ENCODE results near the gene PDLIM3.

PDLIM3 gene

GRCh38 chr4:185576962-185577950 is 41.9 kb upstream of the PDLIM3 start:
- TF ChIP-seq CTCF (IDR thresholded peaks at IDR 0.05; ENCODE audit: low read depth, low read length), result no peak
- DNase-seq (ENCODE audit: low read depth in 2 of 2), result no peak
- H3K4me3 ChIP-seq (replicated peaks in 1 of 2; ENCODE audit: low read depth in 2 of 2, low read length in 2 of 2), result no peak overlapping the region

DNA sequence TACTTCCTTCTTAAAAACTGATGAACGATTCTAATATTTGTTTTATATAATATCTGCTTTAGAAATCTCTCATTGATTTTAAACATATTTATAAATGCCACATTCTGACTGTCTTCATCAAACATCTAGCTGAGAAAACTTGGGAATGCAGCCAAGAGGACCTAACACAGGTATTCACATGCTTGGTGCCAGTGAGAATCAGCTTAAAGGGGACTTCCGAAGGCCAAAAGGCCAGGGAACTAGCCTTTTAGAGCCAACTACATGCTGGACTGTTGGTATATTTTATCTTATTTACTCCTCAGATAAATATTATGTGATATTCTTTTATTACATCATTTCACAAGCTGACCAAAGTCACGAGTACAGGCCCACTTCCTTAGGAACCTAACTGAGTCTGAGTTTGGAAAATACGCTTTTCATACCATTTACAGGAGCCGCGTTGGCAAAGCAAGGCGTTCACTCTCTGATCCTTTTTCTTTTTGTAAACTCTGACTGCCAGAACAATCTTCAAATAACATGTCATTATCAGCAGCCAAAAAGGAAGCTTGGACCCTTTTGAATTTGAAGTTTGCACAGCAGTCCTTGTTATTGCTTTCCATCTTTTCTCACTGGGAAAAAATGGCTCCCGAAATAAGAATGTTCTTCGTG is 41.1 kb upstream of the PDLIM3 start:
- TF ChIP-seq CTCF (IDR thresholded peaks at IDR 0.05; ENCODE audit: low read depth, low read length), result no peak
- H3K4me3 ChIP-seq (replicated peaks in 1 of 2; ENCODE audit: low read depth in 2 of 2, low read length in 2 of 2), result no peak overlapping the region
- no peak for DNase-seq (ENCODE audit: low read depth in 2 of 2)

DNA sequence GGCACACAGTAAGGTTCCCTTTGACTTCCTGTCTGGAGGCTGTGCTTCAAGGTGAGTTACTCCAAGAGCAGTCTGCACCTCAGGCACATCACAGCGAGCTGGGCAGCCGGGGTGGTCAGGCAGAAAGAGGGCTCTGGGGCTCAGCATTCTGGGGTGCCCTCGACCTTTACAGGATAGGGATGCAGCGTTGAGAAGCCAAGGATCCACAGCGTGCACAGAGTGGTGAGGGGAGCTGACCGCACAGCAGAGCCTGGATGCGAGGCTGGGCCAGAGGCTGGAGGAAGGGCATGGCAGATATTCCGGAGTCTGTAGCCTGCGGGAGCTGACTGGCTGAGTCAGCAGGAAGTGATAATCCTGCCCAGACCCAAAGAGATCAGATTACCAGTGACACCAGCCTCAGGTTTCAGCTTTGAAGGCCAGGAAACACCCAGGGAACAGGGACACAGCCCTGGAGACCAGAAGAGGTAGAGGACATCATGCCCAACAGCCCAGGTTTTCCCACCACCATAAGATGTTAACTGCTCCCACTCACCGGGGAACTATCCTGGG is 38.4 kb upstream of the PDLIM3 start:
- TF ChIP-seq CTCF (IDR thresholded peaks at IDR 0.05; ENCODE audit: low read depth, low read length), result no peak
- DNase-seq (ENCODE audit: low read depth in 2 of 2), result peak; percentile 82 to 84
- no peak overlapping the region for H3K4me3 ChIP-seq (replicated peaks in 1 of 2; ENCODE audit: low read depth in 2 of 2, low read length in 2 of 2)

- no peak overlapping the region for H3K4me3 ChIP-seq (replicated peaks in 1 of 2; ENCODE audit: low read depth in 2 of 2, low read length in 2 of 2)
- TF ChIP-seq CTCF (IDR thresholded peaks at IDR 0.05; ENCODE audit: low read depth, low read length), result no peak
- DNase-seq (ENCODE audit: low read depth in 2 of 2), result no peak
Measured at GRCh38 chr4:185570727-185571126, 35.4 kb upstream of the PDLIM3 start.

DNA sequence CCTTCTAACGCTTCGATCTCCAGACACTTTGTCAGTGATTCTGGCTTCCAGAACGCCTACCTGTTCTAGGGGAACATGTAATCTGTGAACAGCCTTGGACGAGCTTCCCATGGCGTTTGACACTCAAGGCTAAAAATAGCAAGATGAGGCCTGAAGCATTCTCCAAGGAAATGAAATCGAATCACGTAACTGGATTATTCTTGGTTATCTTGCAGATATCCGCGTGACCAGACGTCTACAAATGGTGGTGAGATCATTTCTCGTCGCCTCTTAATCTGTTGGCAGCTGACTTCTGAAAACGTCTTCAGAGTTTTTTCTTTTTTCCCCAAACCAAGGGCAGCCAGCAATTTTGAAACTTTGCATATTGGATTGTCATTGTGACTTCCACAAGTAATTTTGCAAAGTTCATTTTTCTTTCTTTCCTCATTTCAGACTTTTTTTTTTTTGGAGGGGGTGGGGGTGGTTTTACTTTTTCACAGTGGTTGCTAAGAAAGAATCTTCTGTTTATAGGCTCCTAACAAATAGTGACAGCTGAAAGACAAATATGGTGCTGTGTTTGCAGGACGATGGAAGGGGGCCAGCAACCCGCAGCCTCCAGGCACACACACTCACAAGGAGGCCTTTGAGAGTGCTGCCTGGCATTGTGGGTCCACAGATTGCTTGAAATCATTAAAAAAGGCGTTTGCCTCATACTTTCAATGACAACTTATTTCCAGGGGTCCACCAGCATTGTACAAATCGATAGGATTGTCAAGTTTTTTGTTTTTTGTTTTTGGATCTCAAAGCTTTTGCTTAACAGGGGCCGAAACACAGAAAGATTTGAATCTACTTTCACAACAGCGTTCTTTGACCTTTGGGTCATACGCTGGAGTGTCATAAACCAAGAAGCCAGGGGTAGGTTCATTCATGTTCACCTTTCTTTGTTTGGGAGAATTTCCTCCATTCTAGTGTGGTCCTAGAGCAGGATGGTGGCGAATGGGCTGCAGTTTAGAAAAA is 32.4 kb upstream of the PDLIM3 start:
- peak; percentile 86 to 97 for DNase-seq (ENCODE audit: low read depth in 2 of 2)
- no peak overlapping the region for H3K4me3 ChIP-seq (replicated peaks in 1 of 2; ENCODE audit: low read depth in 2 of 2, low read length in 2 of 2)
- TF ChIP-seq CTCF (IDR thresholded peaks at IDR 0.05; ENCODE audit: low read depth, low read length), result no peak

DNA sequence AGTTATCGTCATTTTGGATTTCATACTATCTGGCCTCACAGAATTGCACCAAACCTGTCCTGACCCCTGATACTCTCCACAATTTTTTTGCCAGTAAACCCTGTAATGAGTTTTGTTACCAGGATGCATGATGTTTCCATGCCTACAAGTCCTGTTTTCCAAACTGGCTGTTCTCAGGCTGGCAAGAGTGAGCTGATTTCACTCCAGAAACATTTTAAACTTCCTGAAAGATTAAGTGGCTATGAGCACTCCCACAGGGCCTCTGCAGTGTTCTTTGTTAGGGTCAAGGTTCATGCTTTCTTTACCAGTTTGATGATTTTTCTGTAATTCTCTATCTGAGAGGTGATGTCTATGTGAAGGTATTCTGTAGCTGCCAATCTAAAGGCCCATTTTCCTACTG is 31.7 kb upstream of the PDLIM3 start:
- DNase-seq (ENCODE audit: low read depth in 2 of 2), result peak; percentile 90 to 98
- H3K4me3 ChIP-seq (replicated peaks in 1 of 2; ENCODE audit: low read depth in 2 of 2, low read length in 2 of 2), result no peak overlapping the region
- TF ChIP-seq CTCF (IDR thresholded peaks at IDR 0.05; ENCODE audit: low read depth, low read length), result no peak
